NCI-H226 (cell line): Measurements from ENCODE around the gene NLRC5.
A peak's percentile ranks its signal among the peaks of the same experiment; 100 is the strongest.
"Not testable (repeated sequence)": the region's sequence is repeated elsewhere in the genome, so short reads cannot be mapped to it uniquely, and the experiment has no call there.

Experiments
- DNase-seq: peaks from one replicate; pipeline ENCODE4 v3.0.0-alpha.2; 2015

Gene NLRC5

GRCh38 chr16:56961386-56961785 lies 28.0 kb upstream of the NLRC5 start:
- DNase-seq = no peak

GRCh38 chr16:56961851-56962281 lies 27.5 kb upstream of the NLRC5 start, which contains the start of gene CETP:
TSS of gene CETP (plus strand) at chr16:56961950. CDS start at chr16:56961980, 30 bp downstream.
- DNase-seq = no peak

- peak; percentile 86 for DNase-seq
Measured at GRCh38 chr16:56964243-56965148, 24.9 kb upstream of the NLRC5 start.

GRCh38 chr16:56965149-56966092 lies 23.9 kb upstream of the NLRC5 start:
- no peak for DNase-seq

- no peak for DNase-seq
Measured at GRCh38 chr16:56966093-56966475, 23.3 kb upstream of the NLRC5 start.

- peak; percentile 62 for DNase-seq
Measured at GRCh38 chr16:56967733-56968132, 21.6 kb upstream of the NLRC5 start.

- no peak for DNase-seq
Measured at GRCh38 chr16:56969769-56970168, 19.6 kb upstream of the NLRC5 start.

- no peak for DNase-seq
Measured at GRCh38 chr16:56970934-56971767, 18.2 kb upstream of the NLRC5 start.

- DNase-seq = no peak
Measured at GRCh38 chr16:56971768-56972043, 17.7 kb upstream of the NLRC5 start.

- no peak for DNase-seq
Measured at GRCh38 chr16:56972403-56973293, 16.7 kb upstream of the NLRC5 start.

- DNase-seq = no peak
Measured at GRCh38 chr16:56973294-56973689, 16.1 kb upstream of the NLRC5 start.

GRCh38 chr16:56973899-56974298 lies 15.5 kb upstream of the NLRC5 start:
- DNase-seq = not testable (repeated sequence)

- DNase-seq = no peak
Measured at GRCh38 chr16:56974549-56975300, 14.6 kb upstream of the NLRC5 start.

GRCh38 chr16:56975714-56976113 lies 13.6 kb upstream of the NLRC5 start:
- DNase-seq = no peak

- no peak for DNase-seq
Measured at GRCh38 chr16:56977216-56977615, 12.1 kb upstream of the NLRC5 start.

GRCh38 chr16:56977823-56978430 lies 11.4 kb upstream of the NLRC5 start:
- DNase-seq = no peak

GRCh38 chr16:56980201-56980535 lies 9.2 kb upstream of the NLRC5 start:
- DNase-seq = no peak

- DNase-seq = no peak
Measured at GRCh38 chr16:56980792-56981724, 8.3 kb upstream of the NLRC5 start.

GRCh38 chr16:56981729-56982271 lies 7.6 kb upstream of the NLRC5 start:
- DNase-seq = no peak
